ENCODE measurements around the gene PPM1H. TPM values are rescaled to one million over a fixed set of nuclear protein-coding genes. Genes with fewer than 3 reads are reported as not detected.

Gene PPM1H
- total RNA-seq, 1 donor from 2014 or later, result 8.3 TPM

GRCh38 chr12:62656591-62657362 is 278.2 kb downstream of the PPM1H start:
- no peak for ATAC-seq
- intact Hi-C loops (cut with DNase I), result no loop called here
- no peak for DNase-seq (ENCODE audit: missing footprints)

- intact Hi-C loops (cut with DNase I), result no loop called here
- ATAC-seq (peak; percentile 46), DNase-seq (ENCODE audit: missing footprints) (no peak)
Observed at GRCh38 chr12:62655666-62656151, 279.2 kb downstream of the PPM1H start.

- intact Hi-C loops (cut with DNase I), result no loop called here
- ATAC-seq, result no peak
Observed at GRCh38 chr12:62654326-62655241, 280.4 kb downstream of the PPM1H start.

GRCh38 chr12:62653740-62654139 is 281.2 kb downstream of the PPM1H start:
- intact Hi-C loops (cut with DNase I), result no loop called here
- ATAC-seq (no peak), DNase-seq (ENCODE audit: missing footprints) (no peak)

More at GRCh38 chr12:62654326-62655241, 280.4 kb downstream of the PPM1H start:
- DNase-seq (ENCODE audit: missing footprints), result no peak

GRCh38 chr12:62653304-62653703 is 281.6 kb downstream of the PPM1H start:
- ATAC-seq (no peak), DNase-seq (ENCODE audit: missing footprints) (no peak)
- intact Hi-C loops (cut with DNase I), result no loop called here

- DNase-seq (ENCODE audit: missing footprints) (no peak), ATAC-seq (no peak)
- intact Hi-C loops (cut with DNase I), result no loop called here
Observed at GRCh38 chr12:62651138-62651537, 283.8 kb downstream of the PPM1H start.

GRCh38 chr12:62649412-62650138 is 285.4 kb downstream of the PPM1H start:
- intact Hi-C loops (cut with DNase I), result no loop called here
- DNase-seq (ENCODE audit: missing footprints) (no peak), ATAC-seq (no peak)

GRCh38 chr12:62647586-62647985 is 287.4 kb downstream of the PPM1H start:
- intact Hi-C loops (cut with DNase I), result no loop called here

GRCh38 chr12:62646566-62646965 is 288.4 kb downstream of the PPM1H start:
- no peak for DNase-seq (ENCODE audit: missing footprints)

More at GRCh38 chr12:62647586-62647985, 287.4 kb downstream of the PPM1H start:
- ATAC-seq (peak; percentile 98), DNase-seq (ENCODE audit: missing footprints) (peak; percentile 79)

GRCh38 chr12:62643486-62643885 is 291.5 kb downstream of the PPM1H start:
- DNase-seq (ENCODE audit: missing footprints), result no peak
- intact Hi-C loops (cut with DNase I), result no loop called here
- ATAC-seq, result no peak

More at GRCh38 chr12:62646566-62646965, 288.4 kb downstream of the PPM1H start:
- intact Hi-C loops (cut with DNase I), result no loop called here
- no peak for ATAC-seq

- intact Hi-C loops (cut with DNase I), result no loop called here
- ATAC-seq (no peak), DNase-seq (ENCODE audit: missing footprints) (no peak)
Observed at GRCh38 chr12:62642486-62642885, 292.5 kb downstream of the PPM1H start.

- intact Hi-C loops (cut with DNase I), result no loop called here
- DNase-seq (ENCODE audit: missing footprints), result no peak
- ATAC-seq, result no peak
Observed at GRCh38 chr12:62640910-62641448, 294.0 kb downstream of the PPM1H start.

GRCh38 chr12:62637679-62638078 is 297.3 kb downstream of the PPM1H start:
- DNase-seq (ENCODE audit: missing footprints) (no peak), ATAC-seq (no peak)
- intact Hi-C loops (cut with DNase I), result no loop called here

- DNase-seq (ENCODE audit: missing footprints) (no peak), ATAC-seq (no peak)
- intact Hi-C loops (cut with DNase I), result no loop called here
Observed at GRCh38 chr12:62635649-62636048, 299.3 kb downstream of the PPM1H start.

- DNase-seq (ENCODE audit: missing footprints) (peak; percentile 79), ATAC-seq (peak; percentile 82)
- intact Hi-C loops (cut with DNase I), result no loop called here
Observed at GRCh38 chr12:62632411-62632918, 302.5 kb downstream of the PPM1H start.

GRCh38 chr12:62631471-62632410 is 303.2 kb downstream of the PPM1H start:
- DNase-seq (ENCODE audit: missing footprints) (peak; percentile 82), ATAC-seq (peak; percentile 82)
- intact Hi-C loops (cut with DNase I), result loop anchor here (2.0 kb wide), 2 partner anchors 29 to 161 kb away; no protein-coding TSS in a partner anchor
